HG03378 (cell line): ENCODE data around the gene MEGF10.

ENCODE experiments used
- ATAC-seq: cut with Tn5 transposase; IDR thresholded peaks from one replicate; pipeline ENCODE4 v1.9.1; 2021; ENCODE audit warnings: mild to moderate bottlenecking, moderate library complexity; ENCODE audit not compliant: unreplicated experiment

MEGF10 gene

DNA sequence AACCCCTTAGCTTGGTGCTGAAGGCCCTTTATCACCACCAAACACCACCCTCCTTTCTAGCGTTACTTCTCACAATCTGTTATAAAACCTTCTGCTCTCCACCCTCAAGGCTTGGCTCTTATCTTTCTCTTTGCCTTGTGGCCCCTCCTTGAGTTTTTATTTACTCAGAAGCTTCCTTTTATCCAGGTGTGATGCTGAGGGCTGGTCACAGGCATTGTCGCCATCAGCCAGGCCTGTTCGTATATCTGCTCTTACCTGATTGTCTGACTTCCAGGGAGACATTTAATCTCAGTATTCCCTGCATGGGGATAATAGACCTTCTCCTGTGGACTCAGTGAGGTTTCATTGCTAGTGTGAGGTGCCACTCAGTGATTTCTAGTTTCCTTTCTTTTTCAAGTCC is 34.2 kb downstream of the MEGF10 start:
- ATAC-seq: no peak

DNA sequence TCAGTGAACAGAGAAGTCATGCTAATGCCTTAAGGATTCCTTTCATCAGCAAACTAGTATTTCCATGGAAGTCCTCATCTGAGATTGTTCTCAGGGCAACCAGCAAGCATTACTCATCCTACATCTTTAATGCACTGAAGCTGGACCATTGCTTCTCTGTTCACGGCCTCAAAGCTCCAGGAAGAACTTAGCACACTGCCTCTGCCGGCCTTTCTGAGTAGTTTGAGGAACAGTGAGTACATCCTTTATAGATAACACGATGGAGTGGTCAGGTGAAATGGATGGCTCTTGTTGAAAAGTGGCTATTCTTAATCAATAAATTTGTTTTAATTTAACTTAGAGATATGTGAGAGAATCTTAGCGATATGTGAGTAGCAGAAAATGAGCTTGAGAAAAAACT is 35.8 kb downstream of the MEGF10 start:
- ATAC-seq: no peak

DNA sequence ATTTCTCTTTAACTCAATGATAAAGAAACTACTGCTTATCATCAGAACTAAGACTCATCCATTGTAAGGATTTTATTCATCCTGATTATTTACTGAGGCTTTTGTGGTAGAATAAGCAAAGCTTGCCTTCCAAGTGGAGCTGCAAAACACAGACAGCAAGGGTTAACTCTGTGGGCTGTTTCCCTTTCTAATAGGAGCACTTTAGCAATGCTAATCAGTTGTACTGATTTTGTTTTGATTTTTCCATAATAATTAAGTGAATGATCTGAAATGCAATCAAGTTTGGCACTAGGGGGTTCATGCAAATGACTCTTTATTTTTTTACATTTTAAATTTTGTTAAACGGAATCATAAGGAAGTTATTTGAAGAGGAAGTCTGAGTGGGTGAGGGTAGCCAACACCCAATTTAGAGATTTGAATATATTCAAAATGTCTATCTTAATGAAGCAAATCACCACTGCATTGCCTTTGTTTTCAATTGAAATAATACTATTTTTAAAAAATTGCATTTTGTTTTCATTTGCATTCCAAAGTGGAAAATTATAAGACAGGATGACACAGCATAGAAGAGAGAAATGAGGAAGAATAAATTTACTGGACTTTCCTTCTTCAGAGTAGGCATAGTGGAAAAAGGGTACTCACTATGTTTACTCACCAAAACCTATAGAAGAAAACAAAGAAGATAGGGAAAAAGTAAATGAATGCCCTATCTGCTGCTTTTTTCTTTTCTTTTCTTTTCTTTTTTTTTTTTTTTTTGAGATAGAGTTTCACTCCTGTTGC is 36.6 kb downstream of the MEGF10 start:
- ATAC-seq: no peak

DNA sequence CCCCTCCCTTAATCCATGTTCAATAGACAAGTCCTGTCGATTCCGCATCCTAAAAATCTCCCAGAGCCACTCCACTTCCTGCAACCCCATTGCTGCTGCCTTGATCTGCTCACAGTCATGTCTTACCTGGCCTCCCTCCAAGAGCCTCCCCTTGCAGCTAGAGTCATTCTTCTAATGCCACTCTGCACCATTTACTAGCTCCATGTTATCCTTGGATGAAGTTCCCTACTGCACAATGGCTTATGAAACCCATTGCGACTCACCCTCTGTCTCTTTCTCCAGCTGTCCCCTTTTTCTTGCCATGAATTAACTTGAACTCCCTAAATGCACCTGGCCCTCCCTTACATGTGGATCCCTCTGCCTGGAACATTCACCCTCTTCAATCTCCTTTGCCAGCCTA is 39.5 kb downstream of the MEGF10 start:
- ATAC-seq: no peak

DNA sequence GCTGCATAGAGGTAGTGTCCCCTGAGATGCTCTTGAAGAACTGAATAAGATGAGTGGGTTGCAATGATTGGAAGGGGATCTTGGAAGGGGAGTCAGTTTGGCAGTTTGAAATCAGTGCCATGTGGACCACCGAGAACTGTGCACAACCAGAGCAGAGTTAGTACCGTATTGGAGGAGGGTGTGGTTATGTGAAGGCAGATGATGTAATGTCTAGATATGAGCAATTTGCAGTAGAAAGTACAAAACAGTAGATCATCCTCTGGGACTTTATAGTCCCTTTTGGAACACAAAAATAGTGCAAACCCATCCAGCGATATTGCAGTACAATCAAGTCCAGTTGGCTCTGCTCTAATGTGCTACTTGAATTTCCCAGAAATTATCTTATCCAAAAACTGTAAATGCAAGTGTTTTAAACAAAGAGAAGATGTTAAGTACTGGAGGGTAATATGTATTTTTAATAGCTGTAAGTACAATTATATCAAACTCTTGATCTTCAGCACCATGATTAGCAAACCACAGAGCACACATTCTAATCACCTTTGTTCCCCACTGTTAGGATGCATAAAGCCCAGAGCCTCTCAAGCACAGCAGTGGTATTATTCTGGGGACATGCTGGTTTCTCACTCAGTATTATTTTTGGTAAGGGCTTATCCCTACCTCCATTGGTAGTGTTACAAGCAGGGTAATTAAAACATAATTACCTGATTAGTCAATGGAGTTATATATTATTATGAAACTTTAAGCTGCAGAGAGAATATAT is 41.5 kb downstream of the MEGF10 start:
- no peak for ATAC-seq

DNA sequence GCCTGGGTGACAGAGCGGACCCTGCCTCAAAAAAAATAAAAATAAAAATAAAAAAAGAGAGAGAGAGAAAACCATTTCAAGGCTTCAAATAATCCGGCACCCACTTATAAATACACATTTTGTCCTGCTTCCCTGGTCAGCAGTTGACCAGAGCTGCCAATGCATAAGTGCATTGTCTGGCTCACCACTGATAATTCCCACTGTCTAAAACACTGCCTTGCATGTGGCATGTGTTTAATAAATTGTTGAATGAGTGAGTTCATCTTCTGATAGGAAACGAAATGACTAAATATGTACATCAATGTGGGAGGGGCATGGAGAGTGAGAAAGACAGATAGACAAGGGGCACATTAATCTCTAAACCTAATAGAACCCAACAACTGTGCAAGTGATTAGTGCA is 42.9 kb downstream of the MEGF10 start:
- no peak for ATAC-seq

DNA sequence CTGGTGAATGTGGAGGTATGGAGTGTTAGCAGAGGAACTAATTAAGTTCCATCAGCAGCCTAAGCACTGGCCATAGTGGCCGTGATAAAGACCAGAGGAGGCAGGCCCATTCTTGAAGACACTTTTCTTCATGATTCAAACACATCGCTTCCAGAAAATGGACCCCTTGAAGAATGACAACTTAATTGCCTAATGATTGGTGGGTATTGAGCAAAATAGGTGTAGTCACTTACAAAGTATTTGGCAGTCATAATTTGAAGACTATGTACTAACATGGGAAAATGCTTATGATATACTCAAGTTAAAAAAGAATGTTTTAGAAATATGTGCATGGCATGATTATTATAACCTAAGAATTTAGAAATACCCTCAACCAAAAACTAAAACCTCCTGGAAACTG is 44.8 kb downstream of the MEGF10 start:
- no peak for ATAC-seq

DNA sequence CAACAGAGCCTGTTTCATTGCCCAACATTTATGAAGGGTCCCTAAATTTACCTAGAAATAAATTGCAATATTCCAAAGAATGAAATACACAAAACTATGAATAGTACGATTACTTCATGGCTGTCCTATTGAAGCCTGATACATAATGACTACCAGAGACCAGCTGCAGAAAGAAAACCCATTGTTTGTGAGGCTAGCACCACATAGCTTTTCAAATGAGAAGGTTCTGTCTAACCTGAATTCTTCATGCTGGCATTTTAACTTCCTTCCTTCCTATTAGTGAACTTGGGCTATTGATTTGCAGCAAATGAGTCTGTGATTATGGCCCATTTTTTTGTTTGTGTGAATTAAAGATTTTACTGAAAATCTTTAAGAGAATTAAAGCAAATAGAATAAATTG is 47.3 kb downstream of the MEGF10 start:
- no peak for ATAC-seq

DNA sequence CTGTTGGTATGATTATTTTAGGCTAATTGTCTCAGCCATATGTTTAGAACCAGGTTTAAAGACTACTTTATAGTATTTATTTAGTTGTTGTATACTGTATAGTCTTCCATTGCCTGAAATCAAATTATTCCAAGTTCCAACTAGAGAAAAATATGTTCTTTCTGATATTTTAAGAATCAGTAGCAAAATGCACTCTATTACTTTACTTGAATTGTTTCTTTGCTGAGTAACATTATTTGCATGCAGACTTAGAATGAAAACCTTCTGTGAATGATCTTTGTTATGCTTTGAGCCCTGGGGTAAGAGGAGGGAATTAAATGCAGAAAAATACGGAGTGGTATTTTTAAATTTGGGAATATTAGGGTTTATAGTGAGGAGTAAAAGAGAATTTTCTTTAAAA is 47.9 kb downstream of the MEGF10 start:
- no peak for ATAC-seq

DNA sequence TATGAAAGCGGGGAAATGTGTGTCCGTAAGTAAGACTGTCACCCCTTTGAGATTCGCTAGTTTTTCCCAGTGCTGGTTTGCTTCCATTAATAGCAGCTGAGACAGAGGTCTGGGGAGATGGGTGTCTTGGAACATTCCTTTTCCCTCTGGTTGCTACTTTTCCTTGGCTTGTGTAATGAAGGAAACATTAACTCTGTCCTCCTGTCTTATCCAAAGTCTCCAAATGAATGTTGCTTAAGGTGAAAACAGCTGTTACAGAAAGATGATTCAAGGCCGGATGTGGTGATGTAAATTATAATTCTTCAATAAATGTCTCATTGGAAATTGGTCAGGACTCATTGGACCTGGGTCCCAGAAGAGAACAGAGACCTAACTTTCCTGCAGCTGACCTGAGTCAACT is 50.0 kb downstream of the MEGF10 start:
- ATAC-seq: no peak

DNA sequence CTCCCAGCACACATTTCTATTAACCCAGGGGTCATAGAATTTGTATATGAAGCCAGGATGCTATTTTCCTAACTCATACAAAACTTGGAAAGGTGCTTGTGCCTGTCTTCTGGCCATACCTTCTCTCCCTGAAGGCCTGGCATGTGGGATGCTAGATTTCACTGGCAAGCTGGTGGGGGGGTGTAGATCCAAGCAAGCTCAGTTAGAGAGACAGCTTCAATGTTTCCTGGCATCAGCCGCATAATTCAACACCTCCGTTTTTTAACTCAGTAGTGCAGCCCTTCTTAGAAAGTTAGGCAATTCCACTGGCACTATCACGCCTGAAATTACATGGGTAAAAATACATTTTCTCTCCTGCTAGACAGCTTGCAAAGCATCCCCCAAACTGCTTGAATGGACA is 51.8 kb downstream of the MEGF10 start:
- ATAC-seq: no peak

DNA sequence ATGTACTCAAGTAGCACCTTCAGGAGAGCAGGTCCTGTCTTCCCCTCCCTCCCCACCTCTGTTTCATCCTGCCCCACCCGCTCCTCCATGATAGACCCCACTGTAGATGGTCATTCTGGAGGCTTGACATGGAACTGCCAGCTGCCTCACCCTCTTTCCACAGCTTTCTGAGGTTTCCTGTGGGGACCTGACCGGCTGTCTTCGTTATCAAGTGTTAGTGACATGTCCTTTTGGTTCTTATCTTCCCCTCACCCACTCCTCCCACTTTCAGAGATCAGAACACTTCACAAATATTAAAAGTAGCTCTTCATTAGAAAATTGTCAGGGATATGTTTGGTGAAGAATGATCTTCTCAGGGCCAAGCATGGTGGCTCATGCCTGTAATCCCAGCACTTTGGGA is 52.7 kb downstream of the MEGF10 start:
- no peak for ATAC-seq

DNA sequence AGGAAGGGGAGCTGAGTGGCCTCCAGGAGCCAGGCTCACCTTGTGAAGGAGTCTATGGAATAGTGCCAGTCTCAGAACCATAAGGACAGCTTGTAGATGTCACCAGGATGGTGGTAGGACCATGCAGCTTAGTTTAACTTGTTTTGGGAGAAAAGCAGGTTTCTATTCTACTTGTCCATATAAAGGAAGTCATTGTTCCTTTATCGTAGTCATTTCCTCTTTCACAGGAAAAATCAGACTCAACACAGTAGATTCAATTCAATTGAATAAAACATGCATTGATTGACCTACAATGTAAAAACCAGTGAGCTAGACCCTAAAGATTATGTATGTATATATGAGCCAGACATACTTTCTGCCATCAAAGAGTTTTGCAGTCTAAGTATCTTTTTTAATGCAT is 53.3 kb downstream of the MEGF10 start:
- no peak for ATAC-seq

DNA sequence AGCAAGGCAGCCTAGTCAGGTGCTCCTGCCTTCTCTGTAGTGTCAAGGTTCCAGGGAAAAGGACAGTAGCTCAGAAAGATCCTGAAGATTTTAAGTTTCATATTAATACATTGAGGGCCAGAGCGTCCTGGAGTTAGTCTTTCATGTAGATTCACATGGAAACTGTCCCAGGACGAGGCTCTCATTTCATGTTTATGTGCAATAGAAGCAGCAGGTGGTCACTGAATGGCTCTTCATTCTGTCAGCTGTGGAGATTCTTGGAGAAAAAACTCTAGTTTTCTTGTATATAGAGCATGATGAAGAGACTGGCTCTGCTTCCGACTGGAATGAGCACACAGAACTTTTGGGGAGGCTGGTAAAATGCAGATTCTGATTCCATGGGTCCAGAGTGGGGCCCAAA is 54.3 kb downstream of the MEGF10 start:
- no peak for ATAC-seq

DNA sequence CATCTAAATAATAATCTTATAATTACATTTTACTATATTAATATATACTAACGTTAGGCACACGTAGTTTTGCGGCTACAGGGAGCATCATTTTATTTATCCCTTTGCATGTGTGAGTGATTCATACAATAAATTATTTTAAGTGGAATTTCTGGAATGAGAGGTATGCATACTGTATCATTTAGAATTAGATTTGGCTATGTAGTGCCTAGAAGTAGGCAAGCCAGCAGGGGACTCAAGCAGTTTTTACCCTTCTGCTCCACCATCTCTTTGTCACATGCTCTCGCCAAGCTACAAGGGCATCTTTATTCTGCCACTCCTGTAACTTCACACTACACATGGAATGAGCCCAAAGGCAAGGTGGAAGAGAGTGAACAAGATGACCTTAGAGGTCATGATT is 60.8 kb downstream of the MEGF10 start:
- ATAC-seq: no peak

DNA sequence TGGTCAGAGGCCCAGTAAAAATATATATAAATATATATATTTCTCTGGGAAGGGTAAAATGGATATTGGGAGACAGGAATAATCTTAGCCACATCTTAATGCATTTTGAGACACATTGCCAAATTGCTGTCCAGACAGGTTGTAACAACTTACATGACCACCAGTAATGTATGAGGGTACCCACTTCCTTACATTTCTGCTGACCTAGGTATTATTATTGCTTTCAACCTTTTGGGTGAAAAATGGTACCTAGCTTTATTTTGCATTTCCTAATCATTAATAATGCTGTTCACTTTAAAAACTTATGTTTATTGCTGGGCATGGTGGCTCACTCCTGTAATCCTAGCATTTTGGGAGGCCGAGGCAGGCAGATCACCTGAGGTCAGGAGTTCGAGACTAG is 61.5 kb downstream of the MEGF10 start:
- ATAC-seq: no peak

DNA sequence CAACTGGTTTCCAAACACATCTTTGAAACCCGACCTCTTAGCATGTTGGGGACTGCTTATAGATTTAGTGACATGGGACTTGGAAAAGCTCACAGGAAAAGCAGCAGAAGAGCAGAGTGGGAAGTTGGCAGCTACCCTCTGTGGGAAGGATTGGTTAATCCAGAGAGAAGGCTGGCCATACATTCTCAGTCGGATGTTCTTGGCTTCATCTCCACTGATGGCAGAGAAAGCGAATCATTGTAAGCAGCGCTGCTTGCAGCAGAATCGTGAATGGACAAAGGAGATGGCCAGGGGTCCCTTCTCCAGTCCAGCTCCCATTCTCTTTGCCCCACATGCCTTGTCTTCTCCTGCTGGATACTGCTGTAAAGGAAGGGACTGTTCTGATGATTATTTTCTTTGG is 62.7 kb downstream of the MEGF10 start:
- ATAC-seq: no peak

DNA sequence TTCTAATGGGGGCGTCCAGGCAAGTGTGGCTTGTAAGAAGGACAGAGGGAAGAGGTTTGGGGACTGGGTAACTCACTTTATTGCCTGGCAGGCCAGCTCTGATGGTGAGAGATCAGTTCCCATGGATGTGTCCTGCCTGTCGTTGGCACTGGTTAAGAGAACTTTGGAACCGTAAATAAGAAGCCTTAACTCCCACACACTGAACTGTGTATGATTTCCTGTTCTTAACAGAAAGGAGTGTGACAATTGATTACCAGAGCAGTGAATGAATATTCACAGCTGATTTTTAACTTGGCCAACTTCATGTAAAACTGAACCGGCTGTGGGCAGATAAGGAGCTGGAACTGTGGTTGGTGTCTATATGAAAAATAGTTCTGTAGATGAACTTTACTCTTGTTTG is 63.2 kb downstream of the MEGF10 start:
- ATAC-seq: no peak

DNA sequence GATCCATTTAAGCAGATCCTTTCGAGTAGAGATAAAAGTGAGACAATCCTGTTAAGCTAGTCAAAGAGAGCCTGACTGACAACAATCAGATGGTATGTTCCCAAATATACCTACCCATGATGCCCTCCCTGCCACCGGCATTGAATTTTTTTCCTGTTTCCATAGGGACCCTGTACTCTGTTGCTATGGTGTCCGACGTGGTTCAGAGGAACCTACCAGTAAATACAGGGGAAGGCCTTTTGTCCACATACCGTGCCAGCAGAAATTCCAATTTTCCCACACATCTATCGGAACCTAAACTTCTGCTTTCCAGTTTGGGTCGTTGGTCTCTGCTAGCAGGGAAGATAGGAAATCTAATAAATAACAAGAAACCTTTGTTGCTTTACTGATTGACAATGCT is 64.7 kb downstream of the MEGF10 start:
- ATAC-seq: no peak

DNA sequence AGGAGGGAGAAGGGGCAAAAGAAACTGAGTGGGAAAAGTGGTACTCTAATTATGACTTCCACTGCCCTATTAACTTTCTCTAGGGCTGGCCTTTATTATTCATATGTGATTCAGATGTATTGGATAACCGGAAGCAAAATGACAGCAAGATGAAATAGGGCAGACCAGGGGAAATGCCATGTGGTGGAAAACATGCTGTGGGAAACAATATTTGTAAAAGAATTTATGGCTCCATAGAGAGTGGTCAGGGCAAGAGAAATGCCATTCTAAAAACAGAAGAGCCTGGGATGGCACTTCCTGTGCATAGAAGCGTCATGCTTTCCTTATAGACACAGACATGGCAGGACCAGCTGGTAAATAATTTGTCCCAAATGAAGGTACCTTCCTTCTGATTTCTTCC is 67.7 kb downstream of the MEGF10 start:
- no peak for ATAC-seq

DNA sequence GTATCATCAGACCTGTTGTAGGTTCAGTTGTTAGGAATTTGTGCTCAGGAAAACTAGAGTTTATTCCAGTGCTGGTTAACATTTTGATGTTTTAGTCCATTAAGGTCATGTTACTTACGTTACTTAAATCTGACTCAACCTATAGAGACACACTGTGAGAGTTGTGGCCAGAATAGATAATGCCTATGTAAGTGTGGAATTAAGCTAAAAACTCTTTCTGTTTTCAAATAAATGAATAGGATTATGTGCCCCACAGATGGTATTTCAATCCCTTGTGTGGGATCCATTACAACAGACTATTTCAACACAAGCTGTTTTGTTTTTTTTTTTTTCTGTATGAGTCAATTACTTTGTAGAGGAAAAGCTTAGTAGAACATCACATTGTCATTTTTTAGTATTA is 68.1 kb downstream of the MEGF10 start:
- ATAC-seq: no peak

DNA sequence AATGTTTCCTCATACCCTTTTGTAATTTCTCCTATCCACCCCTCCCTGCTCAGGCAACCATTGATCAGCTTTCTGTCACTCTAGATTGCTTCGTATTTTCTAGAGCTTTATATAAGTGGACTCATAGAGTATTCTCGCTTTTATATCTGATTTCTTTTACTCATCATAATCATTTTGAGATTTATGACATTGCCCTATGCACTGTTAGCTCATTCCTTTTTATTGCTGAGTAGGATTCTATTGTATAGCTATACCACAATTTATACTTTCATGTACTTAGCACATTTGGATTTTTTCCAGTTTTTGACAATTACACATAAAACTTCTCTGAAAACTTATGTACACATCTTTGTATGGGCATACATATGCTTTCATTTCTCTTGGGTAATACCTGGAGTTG is 68.9 kb downstream of the MEGF10 start:
- no peak for ATAC-seq

DNA sequence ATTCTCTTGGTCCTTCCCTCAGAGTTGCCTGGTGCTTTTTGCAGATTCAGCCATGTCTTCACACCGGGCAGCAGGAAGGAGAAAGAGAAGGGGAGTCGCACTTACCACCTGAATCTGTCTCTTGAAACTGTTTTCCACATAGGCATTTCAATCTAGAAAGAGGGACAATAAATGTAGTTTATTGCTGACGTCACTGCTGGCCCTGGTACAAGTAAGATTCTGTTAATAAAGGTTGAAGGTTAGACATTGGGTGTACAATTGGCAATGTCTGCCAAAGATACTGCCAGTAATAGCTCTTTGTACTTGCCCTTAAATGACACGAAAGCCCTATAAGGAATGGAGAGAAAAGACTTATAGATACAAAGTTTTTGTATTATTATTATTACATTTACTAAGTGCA is 72.8 kb downstream of the MEGF10 start:
- ATAC-seq: no peak
